OCI-LY7 (cell line): ENCODE results near the gene GLCCI1.

ENCODE experiments used
- EZH2phosphoT487 ChIP-seq: fragments of 200-600 bp; sonication (generic); IDR thresholded peaks from 2 replicates; pipeline ENCODE4 v1.6.1; 2018; ENCODE audit warnings: low read depth, borderline replicate concordance, mild to moderate bottlenecking, mixed run types, antibody characterized with exemption, low read length, moderate library complexity, mixed read lengths
- TF ChIP-seq, protein P1 (sequence below): fragments of 200-600 bp; sonication (generic); conservative IDR thresholded peaks from 2 replicates; pipeline ENCODE4 v1.5.1; 2014; ENCODE audit warnings: mild to moderate bottlenecking, antibody characterized with exemption, low read length, moderate library complexity, mixed read lengths

DNA sequence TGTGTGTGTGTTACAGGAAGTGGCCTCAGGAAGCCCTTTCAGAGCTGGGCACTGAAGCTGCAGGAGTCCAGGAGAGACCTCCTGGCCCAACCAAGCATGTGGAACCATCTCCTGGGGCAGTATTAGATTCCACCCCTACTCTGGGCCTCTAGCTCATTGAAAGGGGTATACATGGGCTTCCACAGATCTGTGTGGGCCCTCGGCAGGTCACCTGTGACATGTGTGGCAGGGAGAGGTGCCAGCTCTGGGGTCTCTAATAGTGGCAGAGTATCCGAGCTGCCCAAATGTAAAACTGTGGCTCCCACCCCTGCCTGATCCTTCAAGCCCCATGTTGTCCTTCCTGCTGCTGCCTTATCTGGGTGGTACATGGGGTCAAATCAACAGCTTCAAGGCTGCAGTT is 144.1 kb downstream of the GLCCI1 start:
- TF ChIP-seq, protein P1, sequence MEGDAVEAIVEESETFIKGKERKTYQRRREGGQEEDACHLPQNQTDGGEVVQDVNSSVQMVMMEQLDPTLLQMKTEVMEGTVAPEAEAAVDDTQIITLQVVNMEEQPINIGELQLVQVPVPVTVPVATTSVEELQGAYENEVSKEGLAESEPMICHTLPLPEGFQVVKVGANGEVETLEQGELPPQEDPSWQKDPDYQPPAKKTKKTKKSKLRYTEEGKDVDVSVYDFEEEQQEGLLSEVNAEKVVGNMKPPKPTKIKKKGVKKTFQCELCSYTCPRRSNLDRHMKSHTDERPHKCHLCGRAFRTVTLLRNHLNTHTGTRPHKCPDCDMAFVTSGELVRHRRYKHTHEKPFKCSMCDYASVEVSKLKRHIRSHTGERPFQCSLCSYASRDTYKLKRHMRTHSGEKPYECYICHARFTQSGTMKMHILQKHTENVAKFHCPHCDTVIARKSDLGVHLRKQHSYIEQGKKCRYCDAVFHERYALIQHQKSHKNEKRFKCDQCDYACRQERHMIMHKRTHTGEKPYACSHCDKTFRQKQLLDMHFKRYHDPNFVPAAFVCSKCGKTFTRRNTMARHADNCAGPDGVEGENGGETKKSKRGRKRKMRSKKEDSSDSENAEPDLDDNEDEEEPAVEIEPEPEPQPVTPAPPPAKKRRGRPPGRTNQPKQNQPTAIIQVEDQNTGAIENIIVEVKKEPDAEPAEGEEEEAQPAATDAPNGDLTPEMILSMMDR = no peak
- no peak for TF ChIP-seq EZH2phosphoT487
